ENCODE results near the gene SMDT1.
"Not testable (repeated sequence)": the region's sequence is repeated elsewhere in the genome, so short reads cannot be mapped to it uniquely, and the experiment has no call there.

Gene SMDT1

DNA sequence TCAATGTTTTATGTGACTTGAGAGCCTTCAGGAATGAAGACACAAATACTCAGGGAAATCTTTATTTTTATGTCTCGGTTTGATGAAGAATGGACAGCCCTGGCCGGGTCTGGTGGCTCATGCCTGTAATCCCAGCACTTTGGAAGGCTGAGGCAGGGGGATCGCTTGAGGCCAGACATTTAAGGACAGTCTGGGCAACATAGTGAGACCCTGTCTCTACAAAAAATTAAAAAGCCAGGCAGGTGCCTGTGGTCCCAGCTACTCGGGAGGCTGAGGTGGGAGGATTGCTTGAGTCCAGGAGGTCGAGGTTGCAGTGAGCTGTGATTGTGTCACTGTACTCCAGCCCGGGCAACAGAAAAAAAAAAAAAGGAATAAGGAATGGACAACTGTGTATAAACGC, 8.0 kb upstream of the SMDT1 start:
- DNase-seq, result not testable (repeated sequence)

DNA sequence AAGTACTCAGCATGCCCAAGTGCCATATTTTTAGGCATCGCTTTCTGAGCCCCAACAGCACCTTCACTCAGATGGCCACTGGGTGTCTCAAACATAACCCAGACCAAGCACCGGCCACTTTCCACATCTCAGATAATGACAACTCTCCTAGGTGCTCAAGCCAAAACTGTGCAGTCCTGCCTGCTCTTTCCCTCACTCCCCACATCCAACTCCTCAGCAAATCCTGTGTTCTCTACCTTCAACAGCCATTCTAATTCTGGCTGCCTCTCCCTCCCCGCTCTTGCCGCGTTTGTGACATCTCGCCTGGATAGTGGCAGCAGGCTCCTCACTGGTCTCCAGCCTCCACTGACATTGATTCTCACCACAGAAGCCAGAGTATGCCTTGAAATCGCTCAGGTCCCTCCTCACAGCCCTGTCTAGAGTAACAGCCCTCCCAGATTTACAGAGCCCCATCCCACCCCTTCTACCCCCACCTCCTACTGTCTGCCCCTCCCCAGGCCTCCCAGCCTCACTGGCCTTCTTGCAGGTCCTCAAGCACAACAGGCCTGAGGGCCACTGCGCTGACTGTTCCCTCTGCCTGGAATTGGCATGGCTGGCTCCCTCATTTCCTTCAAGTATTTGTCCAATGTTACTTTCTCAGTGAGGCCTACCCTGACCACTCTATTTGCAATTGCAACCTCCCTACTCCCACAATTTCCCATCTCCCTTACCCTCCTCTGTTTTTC, 6.7 kb upstream of the SMDT1 start:
- no peak for DNase-seq

DNA sequence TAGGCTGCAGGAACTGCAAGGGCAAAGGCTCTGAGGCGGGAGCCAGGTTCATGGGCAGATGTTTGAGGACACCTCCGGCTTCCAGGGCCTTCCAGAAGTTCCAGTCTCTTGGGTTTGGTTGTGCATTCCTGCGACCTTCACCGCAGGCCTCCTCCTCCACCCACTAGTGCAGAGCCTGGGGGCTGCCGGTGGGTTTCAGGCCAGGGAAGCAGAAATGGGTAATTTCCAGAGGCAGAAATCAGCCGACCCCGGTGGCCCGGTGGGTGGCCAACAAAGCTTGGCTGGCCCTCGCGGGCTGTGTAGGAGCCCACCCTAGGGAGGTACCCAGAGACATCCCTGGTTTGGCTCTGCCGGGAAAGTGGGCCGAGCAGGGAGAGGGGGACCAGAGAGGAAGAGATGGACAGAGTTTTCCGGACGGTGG, 5.9 kb upstream of the SMDT1 start:
- DNase-seq, result no peak

DNA sequence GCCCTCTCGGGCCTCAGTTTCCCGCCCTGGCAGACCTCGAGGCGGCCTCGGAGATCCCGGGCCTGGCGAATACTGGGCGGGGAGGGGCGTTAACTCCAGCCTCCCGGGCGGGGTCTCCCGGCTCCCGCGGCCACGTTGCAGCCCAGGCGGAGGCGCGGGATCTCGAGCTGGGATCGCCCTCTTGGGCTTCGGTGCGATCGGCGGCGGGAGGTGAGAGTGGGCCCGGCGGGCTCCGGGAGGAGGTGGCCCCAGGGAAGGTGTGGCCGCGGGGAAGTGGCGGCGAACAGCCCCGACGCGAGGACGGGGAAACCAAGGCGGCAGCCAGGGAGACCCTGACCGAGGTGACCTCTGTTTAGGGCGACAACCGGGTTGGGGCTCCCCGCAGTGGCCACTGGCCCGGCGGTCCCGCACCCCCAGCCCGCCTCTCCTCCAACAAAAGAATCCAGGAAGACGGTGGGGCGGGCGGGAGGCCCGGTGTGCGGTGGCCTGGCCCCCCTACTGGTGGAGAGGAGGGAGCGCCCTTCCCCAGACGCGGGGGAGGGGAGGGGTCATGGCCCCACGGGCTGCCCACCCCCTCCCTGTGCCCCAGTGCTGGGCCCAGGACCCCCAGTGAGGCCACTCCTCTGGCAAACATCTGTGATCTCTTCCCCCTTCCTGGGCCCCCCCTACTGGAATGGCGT, 5.2 kb upstream of the SMDT1 start, which contains the start of gene PHETA2:
Gene PHETA2 (plus strand): TSS at position 117 of the 680 bp plus-strand sequence. CDS start 3,046 bp downstream, outside the sequence.
- DNase-seq, result no peak

DNA sequence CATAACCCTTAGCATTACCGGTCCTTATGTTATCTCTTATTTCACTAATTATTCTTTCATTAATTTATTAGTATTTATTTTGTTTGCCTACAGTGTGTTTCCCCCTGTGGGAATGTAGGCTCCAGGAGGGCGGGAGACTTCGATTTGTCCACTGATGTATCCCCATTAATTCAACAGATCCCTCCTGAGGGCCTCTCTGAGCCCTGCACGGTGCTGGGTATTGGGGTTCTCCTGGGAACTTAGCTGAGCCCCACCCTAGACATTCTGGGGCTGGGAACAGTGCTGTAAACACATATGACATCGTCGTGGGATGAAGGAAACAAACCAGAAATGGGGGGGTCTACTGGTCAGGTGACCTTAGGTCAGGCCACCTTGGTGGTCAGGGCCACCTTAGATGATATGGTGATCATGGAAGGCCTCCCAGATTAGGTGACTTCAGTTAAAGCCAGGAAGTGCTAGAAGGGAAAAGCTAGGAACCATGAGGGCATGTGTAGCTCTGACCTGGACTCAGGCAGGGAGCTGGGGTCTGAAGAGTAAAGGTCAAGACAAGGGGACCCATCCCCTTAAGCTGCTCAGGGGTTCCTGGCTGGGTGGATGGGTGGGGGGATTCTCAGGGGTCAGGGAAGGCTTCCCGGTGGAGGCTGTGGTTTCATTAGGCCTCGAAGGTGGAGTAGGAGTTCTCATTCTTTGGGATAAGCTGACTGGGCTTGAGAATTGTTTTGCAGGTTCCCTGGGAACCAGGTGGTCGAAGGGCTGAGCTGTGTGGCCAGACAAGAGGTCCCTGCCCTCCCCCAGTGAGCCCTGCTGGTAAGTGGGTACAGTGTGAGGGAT, 4.4 kb upstream of the SMDT1 start:
- DNase-seq, result no peak

DNA sequence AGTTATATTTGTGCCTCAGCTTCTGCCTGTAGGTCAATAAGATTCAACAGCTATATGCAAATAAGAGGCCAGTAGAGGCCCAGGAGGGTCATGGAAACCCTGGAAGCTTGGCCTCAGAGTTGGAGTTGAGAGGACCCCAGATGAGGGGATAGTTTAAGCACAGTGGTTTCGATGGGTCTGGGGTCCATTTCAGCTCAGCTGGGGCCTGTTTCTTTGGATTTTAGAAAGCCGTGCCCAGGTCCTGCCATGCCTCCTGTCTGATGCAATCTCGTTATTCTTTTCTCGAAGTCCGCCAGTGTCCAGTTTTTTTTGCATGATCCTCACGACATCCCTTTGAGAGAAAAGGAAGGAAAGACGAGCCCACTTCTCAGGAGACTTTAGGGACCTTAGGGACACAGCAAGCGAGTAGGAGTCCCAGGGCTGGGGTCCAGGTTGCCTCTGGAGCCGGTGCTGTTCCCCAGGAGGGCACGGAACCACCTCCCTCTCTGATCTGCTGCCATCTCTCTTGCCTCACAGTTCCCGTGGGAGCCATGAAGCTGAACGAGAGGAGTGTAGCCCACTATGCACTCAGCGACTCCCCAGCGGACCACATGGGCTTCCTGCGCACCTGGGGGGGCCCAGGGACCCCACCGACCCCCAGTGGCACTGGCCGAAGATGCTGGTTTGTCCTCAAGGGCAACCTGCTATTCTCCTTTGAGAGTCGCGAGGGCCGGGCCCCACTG, 2.6 kb upstream of the SMDT1 start:
- DNase-seq, result no peak

DNA sequence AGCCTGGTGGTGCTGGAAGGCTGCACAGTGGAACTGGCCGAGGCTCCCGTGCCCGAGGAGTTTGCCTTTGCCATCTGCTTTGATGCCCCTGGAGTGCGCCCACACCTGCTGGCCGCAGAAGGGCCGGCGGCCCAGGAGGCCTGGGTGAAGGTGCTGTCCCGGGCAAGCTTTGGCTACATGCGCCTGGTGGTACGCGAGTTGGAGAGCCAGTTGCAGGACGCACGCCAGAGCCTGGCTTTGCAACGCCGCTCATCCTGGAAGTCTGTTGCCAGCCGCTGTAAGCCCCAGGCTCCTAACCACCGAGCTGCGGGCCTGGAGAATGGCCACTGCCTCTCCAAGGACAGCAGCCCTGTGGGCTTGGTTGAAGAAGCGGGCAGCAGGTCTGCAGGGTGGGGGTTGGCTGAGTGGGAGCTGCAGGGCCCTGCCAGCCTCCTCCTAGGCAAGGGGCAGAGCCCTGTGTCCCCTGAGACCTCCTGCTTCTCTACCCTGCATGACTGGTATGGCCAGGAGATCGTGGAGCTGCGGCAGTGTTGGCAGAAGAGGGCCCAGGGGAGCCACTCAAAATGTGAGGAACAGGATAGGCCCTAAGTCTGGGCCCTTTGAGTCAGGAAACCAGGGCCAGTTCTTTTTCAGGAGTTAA, 1.9 kb upstream of the SMDT1 start:
- DNase-seq, result no peak

DNA sequence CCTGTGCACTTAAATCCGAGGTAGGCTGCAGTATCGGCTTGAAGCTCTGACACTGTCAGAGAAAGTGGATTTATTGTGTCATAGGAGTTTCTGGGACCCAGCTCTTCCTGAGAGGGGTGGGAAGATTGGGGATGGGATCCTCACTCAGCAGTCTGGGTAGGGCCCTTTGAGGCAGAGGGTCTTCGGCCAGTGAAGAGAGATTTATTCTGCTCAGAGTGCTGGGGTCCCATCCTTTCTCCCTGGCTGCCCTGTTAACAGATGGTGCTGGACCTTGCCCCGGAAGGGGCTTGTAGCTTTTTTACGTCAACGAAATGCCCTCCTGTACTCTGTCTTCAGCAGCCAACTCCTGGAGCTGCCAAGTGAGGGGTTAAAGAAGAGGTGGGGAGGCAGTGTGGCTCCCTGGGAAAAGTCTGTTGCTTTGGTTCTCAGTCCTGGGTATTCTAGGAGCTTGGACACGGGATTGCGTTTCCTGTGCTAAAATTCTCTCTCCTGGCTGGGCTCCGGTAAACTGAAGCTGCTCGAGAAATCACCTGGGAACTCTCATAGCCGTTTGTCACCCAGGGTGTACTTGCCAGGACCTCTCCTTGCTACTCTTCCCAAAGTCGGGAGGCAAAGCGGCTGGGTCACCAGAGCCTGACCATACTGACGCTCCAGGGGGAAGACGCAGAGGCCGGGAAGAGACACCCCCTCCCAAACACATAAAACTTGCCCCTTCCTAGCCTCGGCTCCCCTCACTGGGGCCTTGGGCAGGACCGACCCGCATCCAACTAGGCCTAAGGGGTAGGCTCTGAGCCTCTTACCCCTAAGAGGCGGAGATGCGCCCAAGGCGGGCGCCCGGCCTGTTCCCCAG, 806 bp upstream of the SMDT1 start:
- no peak for DNase-seq

DNA sequence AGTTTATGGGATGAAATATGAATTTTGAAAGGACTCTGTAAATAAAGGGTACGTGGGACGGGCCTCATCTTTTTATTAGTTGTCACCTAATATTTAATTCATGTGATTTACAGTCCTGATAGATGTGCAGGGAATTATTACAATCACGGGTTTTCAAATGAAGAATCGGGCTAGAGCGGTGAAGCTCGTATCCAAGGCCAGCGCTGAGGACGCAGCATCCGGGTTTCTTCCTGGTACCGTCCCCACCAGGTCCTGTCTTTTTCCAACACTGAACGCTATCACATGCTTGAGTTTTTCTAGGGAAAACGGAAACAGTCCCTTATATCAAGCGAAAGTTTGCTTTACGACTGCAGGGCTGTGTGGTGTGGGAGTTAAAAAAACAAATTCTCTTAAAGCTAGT, 787 bp downstream of the SMDT1 start:
- DNase-seq, result no peak

DNA sequence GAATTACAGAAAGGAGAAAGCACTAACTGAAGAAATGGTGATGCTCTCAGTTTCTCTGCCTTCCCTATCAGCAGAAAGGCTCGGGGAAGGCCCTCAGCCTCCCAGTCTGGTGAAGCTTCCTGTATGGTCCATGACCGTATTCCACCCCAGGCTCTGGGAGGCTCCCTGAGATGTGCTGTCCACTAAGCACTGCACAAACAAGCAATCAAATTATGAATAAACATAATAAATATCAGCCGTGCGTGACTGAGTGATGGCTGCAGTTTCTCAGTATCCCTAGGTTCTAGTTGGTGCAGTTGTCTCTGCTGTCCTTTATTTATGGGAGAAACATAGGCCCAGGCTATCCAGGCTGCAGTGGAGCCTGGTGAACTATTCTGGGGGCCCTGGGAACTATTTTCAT, 3.6 kb downstream of the SMDT1 start:
- DNase-seq, result no peak

DNA sequence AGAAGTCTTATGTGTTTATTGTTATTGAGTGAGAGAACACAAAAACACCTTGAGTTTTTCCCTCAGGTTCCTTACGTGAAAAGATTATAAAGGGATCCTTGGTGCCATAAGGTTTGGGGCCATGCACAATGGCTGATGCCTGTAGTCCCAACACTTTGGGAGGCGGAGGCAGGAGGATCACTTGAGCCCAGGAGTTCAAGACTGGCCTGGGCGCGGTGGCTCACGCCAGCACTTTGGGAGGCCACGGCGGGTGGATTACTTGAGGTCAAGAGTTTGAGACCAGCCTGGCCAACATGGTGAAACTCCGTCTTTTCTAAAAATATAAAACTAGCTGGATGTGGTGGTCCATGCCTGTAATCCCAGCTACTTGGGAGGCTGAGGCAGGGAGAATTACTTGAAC, 5.4 kb downstream of the SMDT1 start:
- no peak for DNase-seq

DNA sequence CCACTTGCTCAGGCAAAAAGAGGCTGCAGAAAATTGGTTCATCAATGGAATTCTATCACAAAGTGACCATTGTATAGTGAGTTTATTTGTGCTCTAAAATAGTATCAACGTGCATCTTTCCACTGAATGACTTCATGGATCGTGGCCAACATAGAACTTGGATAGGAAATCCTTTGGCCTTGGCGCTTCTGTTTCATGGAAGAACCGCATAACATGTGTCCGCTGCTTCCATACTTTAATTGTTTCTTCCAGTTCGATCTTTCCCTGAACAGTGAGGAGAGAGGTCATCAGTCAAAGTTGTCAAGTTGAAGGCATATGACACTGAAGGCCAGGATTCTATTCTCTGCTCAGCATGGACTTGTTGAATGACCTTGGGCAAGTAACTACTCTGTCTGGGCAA, 6.6 kb downstream of the SMDT1 start:
- DNase-seq, result no peak

DNA sequence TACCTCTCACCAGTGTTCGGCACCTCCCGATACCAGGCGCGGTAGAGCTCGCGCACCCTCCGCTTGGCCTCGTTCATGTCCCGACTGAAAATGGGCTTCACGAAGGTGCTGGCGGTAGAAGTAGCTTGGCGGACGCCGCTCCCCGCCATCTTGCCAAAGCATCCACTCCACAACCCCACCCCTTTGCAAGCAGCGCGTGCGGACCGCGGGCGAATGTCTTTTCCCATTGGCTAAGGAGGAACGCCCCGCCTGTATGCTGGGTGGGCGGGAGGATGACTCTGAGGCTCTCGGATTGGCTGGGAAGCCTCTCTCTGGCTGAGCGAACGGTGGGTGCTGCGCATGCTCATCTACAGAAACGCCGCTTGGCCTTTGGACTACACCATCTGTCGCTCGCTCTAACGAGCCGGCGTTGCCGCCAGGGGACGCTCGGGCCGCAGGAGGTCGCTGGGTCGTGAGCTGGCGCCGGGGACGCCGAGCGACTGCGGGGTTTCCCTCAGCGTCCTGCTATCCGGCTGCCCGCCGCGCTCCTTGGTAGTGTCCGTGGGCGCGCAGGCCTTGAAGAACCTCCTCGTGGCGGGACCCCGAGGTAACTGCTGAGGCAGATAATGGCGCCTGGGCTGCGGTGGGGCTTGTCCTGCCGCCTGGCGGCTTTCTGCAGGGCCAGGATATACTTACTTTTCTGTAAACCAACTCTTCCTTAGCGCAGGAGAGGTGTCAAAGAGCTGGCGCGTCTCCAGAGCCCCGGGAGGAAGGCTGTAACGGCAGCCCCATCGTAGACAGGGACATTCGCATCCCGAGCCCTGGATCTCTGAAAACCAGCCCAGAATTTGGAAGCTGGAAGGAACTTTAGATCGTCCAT, 11.3 kb downstream of the SMDT1 start, which contains the start of gene NDUFA6:
Gene NDUFA6 (minus strand): TSS at position 177 of the 859 bp plus-strand sequence. CDS start 28 bp downstream, at position 149.
- peak; percentile 97 to 99 for DNase-seq

DNA sequence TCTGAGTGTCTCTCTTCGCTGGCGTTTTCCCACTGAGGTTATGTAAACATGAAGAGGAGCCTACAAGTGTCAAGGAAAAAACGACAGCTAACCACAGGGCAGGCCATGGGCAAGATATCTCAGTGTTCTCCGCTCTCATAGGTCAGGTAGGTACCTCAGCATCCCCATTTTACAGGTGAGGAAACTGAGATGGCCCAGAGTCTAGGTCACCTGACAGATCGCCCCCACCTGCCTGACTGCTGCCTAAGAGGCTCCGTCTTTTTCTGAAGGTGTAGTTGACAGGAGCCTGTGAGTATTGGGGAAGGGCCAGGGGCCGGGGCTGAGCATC, 11.9 kb downstream of the SMDT1 start:
- DNase-seq, result no peak

DNA sequence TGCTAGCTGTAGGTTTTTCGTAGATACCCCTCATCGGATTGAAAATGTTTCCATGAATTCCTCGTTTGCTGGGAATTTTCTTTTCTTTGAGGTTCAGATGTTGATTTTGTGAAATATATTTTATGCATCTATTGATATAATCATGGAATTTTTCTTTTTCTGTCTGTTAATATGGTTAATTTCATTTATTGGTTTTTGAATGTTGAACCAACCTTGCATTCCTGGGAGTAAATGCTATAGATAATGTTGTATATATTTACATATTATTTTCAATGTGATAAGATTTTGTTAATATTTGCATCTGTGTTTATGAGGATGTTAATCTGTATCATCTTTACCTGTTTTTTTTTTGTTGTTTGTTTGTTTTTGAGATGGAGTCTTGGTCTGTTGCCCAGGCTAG, 21.7 kb downstream of the SMDT1 start:
- no peak for DNase-seq

DNA sequence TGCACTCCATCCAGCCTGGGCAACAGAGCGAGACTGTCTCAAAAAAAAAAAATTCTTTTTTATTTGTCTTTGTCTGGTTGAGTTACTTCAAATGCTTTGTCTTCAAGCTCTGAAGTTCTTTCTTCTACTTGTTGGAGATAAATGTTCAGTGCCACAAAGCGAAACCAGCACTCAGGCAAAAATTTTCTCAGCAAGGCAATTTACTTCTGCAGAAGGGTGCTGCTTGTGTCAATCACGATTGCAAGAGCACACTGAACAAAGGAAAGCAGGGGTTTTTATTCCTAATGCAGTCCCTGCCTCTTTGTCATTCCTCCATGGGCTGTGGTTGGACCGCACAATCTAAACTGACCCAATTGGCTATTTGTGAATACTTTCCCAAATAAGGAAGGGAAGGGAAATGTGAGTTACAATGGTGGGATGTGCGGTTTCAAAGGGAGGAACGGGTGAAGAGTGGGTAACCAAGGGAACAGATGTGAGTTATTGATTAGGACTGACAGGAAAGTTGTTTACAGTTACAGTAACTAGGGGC, 24.9 kb downstream of the SMDT1 start:
- DNase-seq, result not testable (repeated sequence)

DNA sequence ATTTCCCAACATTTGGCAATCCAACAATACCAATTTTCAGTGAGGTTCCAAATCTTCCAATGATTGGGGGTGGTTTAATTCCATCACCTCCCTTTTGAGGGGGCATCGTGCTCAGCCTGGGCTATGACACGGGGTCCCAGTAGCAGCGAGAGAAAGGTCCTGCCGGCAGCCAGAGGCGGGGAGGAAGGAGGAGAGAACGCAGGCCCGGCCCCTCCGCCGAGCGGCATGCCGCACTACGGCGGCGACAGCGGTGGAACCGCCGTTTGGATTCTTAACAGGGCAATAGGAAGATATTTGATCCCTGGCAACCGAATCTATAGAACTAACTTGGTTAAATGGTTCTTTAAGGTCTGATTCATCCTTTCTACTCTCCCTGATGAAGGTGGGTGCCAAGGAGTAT, 29.3 kb downstream of the SMDT1 start:
- DNase-seq, result no peak

DNA sequence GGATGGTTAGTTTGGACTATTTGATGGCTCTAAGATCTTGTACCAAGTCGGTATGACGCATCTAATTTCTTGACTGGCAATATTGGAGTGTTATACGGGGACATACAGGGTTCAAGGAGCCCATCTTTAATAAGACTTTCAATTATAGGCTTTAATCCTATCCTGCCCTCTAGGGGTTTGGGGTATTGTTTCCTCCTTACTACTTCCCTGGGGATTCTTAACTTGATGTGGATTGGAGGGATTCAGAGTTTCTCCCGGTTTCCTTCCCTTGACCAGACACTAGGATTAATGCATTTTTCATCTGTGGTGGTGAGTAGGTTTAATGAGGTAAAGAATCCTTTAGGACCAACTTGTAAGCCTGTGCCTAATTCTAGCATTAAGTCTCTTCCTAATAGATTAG, 32.3 kb downstream of the SMDT1 start:
- DNase-seq, result no peak

DNA sequence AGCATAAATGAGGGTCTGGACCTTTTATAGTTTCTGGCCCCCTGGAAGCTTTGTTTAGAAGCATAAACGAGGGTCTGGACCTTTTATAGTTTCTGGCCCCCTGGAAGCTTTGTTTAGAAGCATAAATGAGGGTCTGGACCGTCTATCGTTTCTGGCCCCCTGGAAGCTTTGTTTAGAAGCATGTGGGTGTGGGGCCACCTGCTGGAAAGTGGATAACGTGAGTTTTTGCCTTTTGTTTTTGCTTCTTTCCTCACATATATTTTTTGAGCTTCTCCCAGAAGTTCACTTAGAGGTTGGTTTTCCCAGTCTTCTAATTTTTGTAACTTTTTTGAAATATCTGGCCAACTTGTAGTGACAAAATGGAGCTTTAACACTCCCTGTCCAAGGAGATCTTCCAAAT, 33.3 kb downstream of the SMDT1 start:
- DNase-seq, result not testable (repeated sequence)

DNA sequence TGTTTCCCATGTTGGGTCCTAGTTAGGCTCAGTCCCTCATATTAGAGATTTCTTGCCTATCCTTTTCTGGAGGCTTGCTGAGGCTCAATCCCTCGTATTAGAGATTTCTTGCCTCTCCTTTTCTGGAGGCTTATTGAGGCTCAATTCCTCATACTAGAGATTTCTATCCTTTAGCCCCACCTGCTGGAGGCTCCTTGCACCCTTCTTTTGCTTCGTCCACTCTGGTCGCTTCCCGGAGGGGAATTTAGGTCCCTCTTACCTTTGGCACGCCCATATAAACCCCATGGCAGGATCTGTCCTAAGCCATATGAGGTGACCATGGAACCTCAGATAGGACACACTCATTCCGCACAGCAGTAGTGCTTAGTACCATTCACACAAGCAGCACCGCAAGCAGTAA, 35.2 kb downstream of the SMDT1 start:
- DNase-seq, result peak; percentile 47 to 55

Measured in AML-193 (cell line).